Esophagus muscularis mucosa (tissue), 4 donors: ENCODE measurements around the gene KIFC1.
"Not testable (repeated sequence)": the region's sequence is repeated elsewhere in the genome, so short reads cannot be mapped to it uniquely, and the experiment has no call there.

Experiments
- EP300 ChIP-seq: sonication (generic); formaldehyde crosslinking; IDR thresholded peaks from one replicate; pipeline ENCODE4 v1.6.1; 2017; ENCODE audit warnings: antibody characterized with exemption
- POLR2A ChIP-seq: fragments of 450-650 bp; IDR thresholded peaks from one replicate; pipeline ENCODE4 v1.6.1; 2017; ENCODE audit warnings: antibody characterized with exemption, moderate library complexity, mild to moderate bottlenecking, low read depth
- POLR2AphosphoS5 ChIP-seq, 2 donors: sonication (generic); formaldehyde crosslinking; IDR thresholded peaks; one replicate each; pipeline ENCODE4 v1.6.1; 2017; ENCODE audit warnings: antibody characterized with exemption in 2 of 2
- TF ChIP-seq, protein P1 (sequence below), 3 experiments: fragments of 200-600 bp in 2 of 3; fragments of 450-650 bp in 1 of 3; sonication (generic) in 2 of 3; IDR thresholded peaks; one replicate each; pipeline ENCODE4 v1.5.1; 2017 to 2019; ENCODE audit warnings: antibody characterized with exemption in 3 of 3, mild to moderate bottlenecking in 2 of 3, moderate library complexity in 1 of 3

DNA sequence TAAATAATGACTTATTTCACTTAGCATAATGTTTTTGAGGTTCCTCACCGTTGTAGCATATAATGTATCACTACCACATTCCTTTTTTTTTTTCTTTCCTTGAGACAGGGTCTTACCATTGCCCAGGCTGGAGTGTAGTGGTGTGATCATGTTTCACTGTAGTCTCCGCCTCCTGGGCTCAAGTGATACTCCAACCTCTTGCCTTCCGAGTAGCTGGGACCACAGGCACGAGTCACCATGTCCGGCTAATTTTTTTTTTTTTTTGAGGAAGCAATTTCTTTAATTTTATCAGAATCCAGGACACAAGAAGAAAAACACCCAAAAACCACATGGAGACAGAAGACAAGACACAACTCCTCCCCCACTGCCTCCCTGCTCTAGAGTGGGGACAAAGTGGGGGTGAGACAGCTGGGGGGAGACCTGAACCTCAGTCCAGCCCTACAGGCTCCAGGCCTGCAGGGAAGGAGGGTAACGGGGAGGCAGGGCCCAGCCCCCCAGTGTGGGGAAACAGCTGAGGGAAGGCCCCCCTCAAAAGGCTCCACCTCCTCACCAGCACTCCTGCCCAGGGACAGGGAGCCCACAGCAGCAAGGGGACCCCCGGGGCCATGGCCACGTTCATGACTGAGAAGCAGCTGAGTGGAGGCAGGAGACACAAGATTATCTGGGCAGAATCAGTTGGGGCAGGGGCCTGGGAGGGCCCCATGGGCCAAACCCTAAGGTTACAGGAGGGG, 27.0 kb upstream of the KIFC1 start:
- TF ChIP-seq, protein P1, sequence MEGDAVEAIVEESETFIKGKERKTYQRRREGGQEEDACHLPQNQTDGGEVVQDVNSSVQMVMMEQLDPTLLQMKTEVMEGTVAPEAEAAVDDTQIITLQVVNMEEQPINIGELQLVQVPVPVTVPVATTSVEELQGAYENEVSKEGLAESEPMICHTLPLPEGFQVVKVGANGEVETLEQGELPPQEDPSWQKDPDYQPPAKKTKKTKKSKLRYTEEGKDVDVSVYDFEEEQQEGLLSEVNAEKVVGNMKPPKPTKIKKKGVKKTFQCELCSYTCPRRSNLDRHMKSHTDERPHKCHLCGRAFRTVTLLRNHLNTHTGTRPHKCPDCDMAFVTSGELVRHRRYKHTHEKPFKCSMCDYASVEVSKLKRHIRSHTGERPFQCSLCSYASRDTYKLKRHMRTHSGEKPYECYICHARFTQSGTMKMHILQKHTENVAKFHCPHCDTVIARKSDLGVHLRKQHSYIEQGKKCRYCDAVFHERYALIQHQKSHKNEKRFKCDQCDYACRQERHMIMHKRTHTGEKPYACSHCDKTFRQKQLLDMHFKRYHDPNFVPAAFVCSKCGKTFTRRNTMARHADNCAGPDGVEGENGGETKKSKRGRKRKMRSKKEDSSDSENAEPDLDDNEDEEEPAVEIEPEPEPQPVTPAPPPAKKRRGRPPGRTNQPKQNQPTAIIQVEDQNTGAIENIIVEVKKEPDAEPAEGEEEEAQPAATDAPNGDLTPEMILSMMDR (IDR thresholded peaks at IDR 0.05): not testable (repeated sequence)
- not testable (repeated sequence) for TF ChIP-seq POLR2A; POLR2AphosphoS5 (IDR thresholded peaks at IDR 0.05); EP300
